CD14-positive monocyte (primary cell): ENCODE measurements around the gene SLMAP. TPM values are rescaled to one million over a fixed set of nuclear protein-coding genes. Genes with fewer than 3 reads are reported as not detected.

Experiments used
- DNase-seq, 3 donors: peaks; one replicate each; pipeline ENCODE4 v3.0.0-alpha.2; 2011 to 2022
- H2AFZ ChIP-seq: 2 replicates; pipeline ENCODE4 v1.6.0; 2012; ENCODE audit warnings: mild to moderate bottlenecking, low read depth, low read length, inconsistent platforms; ENCODE audit not compliant: insufficient read depth, poor library complexity, severe bottlenecking
- H3K27ac ChIP-seq, 2 donors: 1 replicate in 1 of 2; 2 replicates in 1 of 2; pipeline ENCODE4 v1.5.1; 2012 to 2013; ENCODE audit warnings: low read length in 2 of 2, control low read depth in 1 of 2, inconsistent platforms in 1 of 2, low read depth in 1 of 2, mild to moderate bottlenecking in 1 of 2
- H3K27me3 ChIP-seq, 2 donors: one replicate each; pipeline versions ENCODE4 v1.6.0 to v1.6.1; 2011 to 2013; ENCODE audit warnings: low read length in 2 of 2; ENCODE audit not compliant: control insufficient read depth in 2 of 2, insufficient read depth in 2 of 2
- H3K36me3 ChIP-seq, 2 donors: replicated peaks in 1 of 2; 1 replicate in 1 of 2; 2 replicates in 1 of 2; pipeline versions ENCODE4 v1.5.1 to v1.6.1; 2012 to 2013; ENCODE audit warnings: low read length in 2 of 2, control low read depth in 1 of 2, inconsistent platforms in 1 of 2, mild to moderate bottlenecking in 1 of 2; ENCODE audit not compliant: insufficient read depth in 2 of 2, control insufficient read depth in 1 of 2
- H3K4me1 ChIP-seq, 2 donors: 1 replicate in 1 of 2; 2 replicates in 1 of 2; pipeline versions ENCODE4 v1.5.1 to v1.6.1; 2012 to 2013; ENCODE audit warnings: low read length in 2 of 2, control low read depth in 1 of 2, inconsistent platforms in 1 of 2, mild to moderate bottlenecking in 1 of 2, moderate library complexity in 1 of 2; ENCODE audit not compliant: insufficient read depth in 2 of 2, control insufficient read depth in 1 of 2
- H3K4me2 ChIP-seq: replicated peaks from 2 replicates; pipeline ENCODE3; 2012; ENCODE audit warnings: low read length, moderate library complexity, mild to moderate bottlenecking; ENCODE audit not compliant: poor library complexity, severe bottlenecking; ENCODE audit errors: extremely low read depth
- H3K4me3 ChIP-seq, 3 experiments: fragments of 200-600 bp in 1 of 3; sonication (generic) in 1 of 3; replicated peaks in 1 of 3; 1 replicate in 2 of 3; 2 replicates in 1 of 3; pipeline ENCODE4 v1.5.1; 2011 to 2013; ENCODE audit warnings: low read length in 3 of 3, mild to moderate bottlenecking in 3 of 3, control low read depth in 2 of 3, low read depth in 2 of 3, inconsistent platforms in 1 of 3, moderate library complexity in 1 of 3
- H3K79me2 ChIP-seq: 2 replicates; pipeline ENCODE4 v1.6.0; 2012; ENCODE audit warnings: mild to moderate bottlenecking, control low read depth, inconsistent platforms, low read length, moderate library complexity; ENCODE audit not compliant: insufficient read depth
- H3K9ac ChIP-seq: 2 replicates; pipeline ENCODE4 v1.6.0; 2017; ENCODE audit warnings: low read length, mild to moderate bottlenecking; ENCODE audit not compliant: insufficient read depth, poor library complexity, severe bottlenecking
- H3K9me3 ChIP-seq, 2 donors: replicated peaks in 1 of 2; 1 replicate in 1 of 2; 2 replicates in 1 of 2; pipeline versions ENCODE4 v1.5.1 to v1.6.1; 2012 to 2013; ENCODE audit warnings: low read length in 2 of 2, control low read depth in 1 of 2; ENCODE audit not compliant: control insufficient read depth in 1 of 2, insufficient read depth in 1 of 2
- H4K20me1 ChIP-seq: 2 replicates; pipeline ENCODE4 v1.6.0; 2012; ENCODE audit warnings: mild to moderate bottlenecking, low read length, control low read depth, moderate library complexity; ENCODE audit not compliant: insufficient read depth
- H3K27ac Mint-ChIP-seq, 7 donors: one replicate each; pipeline ENCODE4 v1.8.0; 2020; ENCODE audit warnings: mild to moderate bottlenecking in 7 of 7, mixed read lengths in 7 of 7, moderate library complexity in 6 of 7, inconsistent platforms in 2 of 7
- H3K27me3 Mint-ChIP-seq, 3 donors: one replicate each; pipeline ENCODE4 v1.8.0; 2021 to 2022; ENCODE audit warnings: low read depth in 3 of 3, mild to moderate bottlenecking in 3 of 3, mixed read lengths in 3 of 3, moderate library complexity in 3 of 3, inconsistent platforms in 1 of 3
- H3K36me3 Mint-ChIP-seq, 2 donors: one replicate each; pipeline ENCODE4 v1.8.0; 2020; ENCODE audit warnings: mixed read lengths in 2 of 2, inconsistent platforms in 1 of 2, mild to moderate bottlenecking in 1 of 2
- H3K4me1 Mint-ChIP-seq: one replicate; pipeline ENCODE4 v1.8.0; 2020; ENCODE audit warnings: mild to moderate bottlenecking, mixed read lengths
- H3K4me3 Mint-ChIP-seq, 2 donors: one replicate each; pipeline ENCODE4 v1.8.0; 2020; ENCODE audit warnings: mild to moderate bottlenecking in 2 of 2, mixed read lengths in 2 of 2, moderate library complexity in 1 of 2
- H3K9me3 Mint-ChIP-seq, 7 donors: one replicate each; pipeline ENCODE4 v1.8.0; 2020 to 2022; ENCODE audit warnings: mixed read lengths in 7 of 7, mild to moderate bottlenecking in 6 of 7, moderate library complexity in 6 of 7, inconsistent platforms in 2 of 7
- CTCF ChIP-seq: fragments of 200-600 bp; IDR thresholded peaks from one replicate; pipeline ENCODE4 v1.8.0; 2022; ENCODE audit warnings: antibody characterized with exemption, mild to moderate bottlenecking
- WGBS: methylation state at CpG from one replicate; pipeline ENCODE4 v1.1.5; 2013; ENCODE audit warnings: missing lambda C conversion rate; ENCODE audit not compliant: insufficient coverage; 5-methylcytosine and 5-hydroxymethylcytosine counted together
- intact Hi-C, 2 donors: fragments of 100-400 bp; cut with micrococcal nuclease; formaldehyde crosslinking; loops; one replicate each; pipeline versions ENCODE4 v1.15.0 to v1.15.1; 2023
- polyA plus RNA-seq, 3 donors: library from polyadenylated mRNA; depleted of rRNA in 1 of 3; unstranded in 2 of 3; stranded (reverse) in 1 of 3; fragments of 300-500 nt in 2 of 3; fragments of >200 nt in 1 of 3; fragmentation: Illumina TruSeq in 2 of 3; gene quantifications; 1 replicate in 2 of 3; 2 replicates in 1 of 3; pipeline ENCODE4 v1.2.3, GENCODE V29; 2012 to 2021

Gene SLMAP
- polyA plus RNA-seq, 3 donors: 12.3 to 17.6 (median 16.1) TPM

DNA sequence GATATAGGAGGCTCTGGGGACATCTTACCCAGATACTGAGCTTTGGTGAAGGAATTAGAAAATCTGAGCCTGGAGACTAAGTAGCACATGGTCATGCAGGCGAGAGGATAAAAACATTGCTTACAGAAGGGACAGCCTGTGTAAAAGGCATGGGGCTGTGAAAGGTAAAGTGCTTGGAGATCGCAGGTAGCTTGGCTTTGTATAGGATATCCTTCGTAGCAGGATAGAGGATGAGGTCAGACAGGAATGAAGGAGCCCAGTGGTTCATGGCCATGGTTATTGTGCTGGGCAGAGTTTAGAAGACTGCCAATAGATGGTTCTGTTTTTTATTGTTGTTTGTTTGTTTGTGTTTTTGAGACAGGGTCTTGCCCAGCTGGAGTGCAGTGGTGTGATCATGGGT, 82.5 kb downstream of the SLMAP start:
- peaks cover 7% of the 10 kb centered on the region for H4K20me1 ChIP-seq
- TF ChIP-seq CTCF: no peak
- DNase-seq: no peak
- peaks cover 6 to 17% of the 10 kb centered on the region in 2 donors for H3K36me3 ChIP-seq
- peaks cover 21 to 24% of the 10 kb centered on the region in 2 donors for H3K36me3 Mint-ChIP-seq
- no peak overlapping the region for H3K9ac ChIP-seq
- no peak overlapping the region for H3K27ac ChIP-seq
- 98% methylated on average over 3 of the region's 3 CpGs for WGBS
- peaks cover 8% of the 10 kb centered on the region for H3K79me2 ChIP-seq
- intact Hi-C loops: no loop called here
- H3K27ac Mint-ChIP-seq: peak overlapping the region in 2 of 7 donors; percentile 6 to 27
- peaks cover 6% of the 10 kb centered on the region for H3K4me1 Mint-ChIP-seq
- H3K4me2 ChIP-seq: no peak overlapping the region
- H2AFZ ChIP-seq: no peak overlapping the region
- no peaks in the 10 kb centered on the region for H3K27me3 ChIP-seq
- H3K9me3 Mint-ChIP-seq: no peaks in the 10 kb centered on the region
- H3K4me3 ChIP-seq: no peak overlapping the region
- H3K4me3 Mint-ChIP-seq: no peak overlapping the region
- no peaks in the 10 kb centered on the region for H3K27me3 Mint-ChIP-seq
- H3K4me1 ChIP-seq: no peaks in the 10 kb centered on the region
- no peaks in the 10 kb centered on the region for H3K9me3 ChIP-seq

GRCh38 chr3:57840473-57840872, 84.4 kb downstream of the SLMAP start:
- Histone ChIP-seq H3K79me2 (peaks cover 8% of the 10 kb centered on the region), H3K36me3 (peaks cover 4 to 23% of the 10 kb centered on the region in 2 donors), H3K4me1 (no peaks in the 10 kb centered on the region), H4K20me1 (peaks cover 7% of the 10 kb centered on the region), H3K9ac (no peak overlapping the region), H3K4me3 (no peak overlapping the region), H3K9me3 (no peaks in the 10 kb centered on the region), H3K27me3 (no peaks in the 10 kb centered on the region), H3K4me2 (no peak overlapping the region), H2AFZ (no peak overlapping the region), H3K27ac (peak overlapping the region in 1 of 2 donors; percentile 7)
- no peak for TF ChIP-seq CTCF
- peak in 2 of 3 donors; percentile 13 to 17 for DNase-seq
- peaks cover 0 to 2% (median 0%) of the 10 kb centered on the region in 3 donors for H3K27me3 Mint-ChIP-seq
- H3K36me3 Mint-ChIP-seq: peaks cover 21 to 26% of the 10 kb centered on the region in 2 donors
- no peaks in the 10 kb centered on the region for H3K9me3 Mint-ChIP-seq
- no CpG with 5 or more reads among the region's 1 CpG for WGBS
- peaks cover 6% of the 10 kb centered on the region for H3K4me1 Mint-ChIP-seq
- intact Hi-C loops: no loop called here
- H3K27ac Mint-ChIP-seq: peak overlapping the region in 4 of 7 donors; percentile 0 to 69 (median 30)
- H3K4me3 Mint-ChIP-seq: no peak overlapping the region
